Testis (tissue), 3 donors: ENCODE data around the gene TNS3. TPM values are rescaled to one million over a fixed set of nuclear protein-coding genes. Genes with fewer than 3 reads are reported as not detected.

Source experiments
- DNase-seq: peaks from one replicate; pipeline ENCODE4 v3.0.0-alpha.2; 2019
- H3K27ac ChIP-seq, 2 donors: fragments of 200-600 bp; sonication (generic); one replicate each; pipeline ENCODE4 v1.5.1; 2019
- H3K27me3 ChIP-seq: fragments of 200-600 bp; sonication (generic); one replicate; pipeline ENCODE4 v1.5.1; 2019
- H3K36me3 ChIP-seq: fragments of 200-600 bp; sonication (generic); one replicate; pipeline ENCODE4 v1.5.1; 2017; ENCODE audit warnings: low read depth; ENCODE audit errors: missing control alignments
- H3K4me1 ChIP-seq: fragments of 200-600 bp; sonication (generic); one replicate; pipeline ENCODE4 v1.5.1; 2019
- H3K4me3 ChIP-seq, 2 donors: fragments of 200-600 bp; sonication (generic); one replicate each; pipeline ENCODE4 v1.5.1; 2017 to 2019
- H3K9me3 ChIP-seq: fragments of 200-600 bp; sonication (generic); one replicate; pipeline ENCODE4 v1.5.1; 2017
- POLR2A ChIP-seq: fragments of 450-650 bp; IDR thresholded peaks from one replicate; pipeline ENCODE4 v1.6.1; 2017; ENCODE audit warnings: antibody characterized with exemption, mild to moderate bottlenecking, moderate library complexity
- WGBS, 2 donors: methylation state at CpG; one replicate each; pipeline ENCODE4 v1.1.5; 2018; 5-methylcytosine and 5-hydroxymethylcytosine counted together
- intact Hi-C: fragments of 100-400 bp; cut with DNase I; formaldehyde crosslinking; loops from one replicate; pipeline ENCODE4 v1.15.1; 2023; ENCODE audit warnings: low total_unique reads
- polyA plus RNA-seq: library from polyadenylated mRNA; stranded (reverse); fragments of 350-450 nt; fragmentation: Illumina TruSeq; extraction: RNeasy Lipid Tissue Mini Kit (QIAGEN cat#74804); gene quantifications from one replicate; pipeline ENCODE4 v1.2.3, GENCODE V29; 2014; ENCODE audit warnings: low read depth, low replicate concordance; ENCODE audit not compliant: insufficient read depth
- total RNA-seq, 2 donors: library from RNA; depleted of rRNA; stranded (reverse); fragments of >200 nt; gene quantifications; one replicate each; pipeline ENCODE4 v1.2.3, GENCODE V29; 2016
- TF ChIP-seq, protein P1 (sequence below), 3 experiments: fragments of 450-650 bp in 2 of 3; fragments of 200-600 bp in 1 of 3; sonication (generic) in 1 of 3; IDR thresholded peaks; one replicate each; pipeline ENCODE4 v1.5.1; 2016 to 2019; ENCODE audit warnings: antibody characterized with exemption in 3 of 3, mild to moderate bottlenecking in 2 of 3, moderate library complexity in 1 of 3

TNS3 gene
- total and polyA plus RNA-seq, 3 donors from 2014 or later = 28.5 to 93.5 (median 60.0) TPM

DNA sequence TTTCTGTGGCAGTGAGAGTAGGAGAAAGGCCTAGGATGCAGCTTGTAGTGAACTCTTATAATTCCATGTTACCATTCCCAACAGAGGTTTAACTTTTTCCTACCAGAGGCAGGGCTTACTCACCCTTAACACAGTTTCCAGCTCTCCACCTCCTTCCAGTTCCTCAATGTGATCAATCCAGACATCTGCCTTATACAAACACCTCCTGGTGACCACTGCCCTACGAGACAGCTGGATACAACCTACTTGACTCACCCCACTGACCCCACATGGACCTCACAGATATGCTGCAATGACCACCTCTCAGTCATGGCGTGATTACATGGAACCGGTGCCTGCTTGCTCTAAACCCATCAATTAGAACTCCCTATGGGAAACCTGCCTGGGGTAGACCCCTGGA, 326.5 kb downstream of the TNS3 start:
- Histone ChIP-seq H3K27me3 (no peaks in the 10 kb centered on the region), H3K4me3 (no peak overlapping the region), H3K36me3 (no peaks in the 10 kb centered on the region), H3K9me3 (no peaks in the 10 kb centered on the region), H3K27ac (no peak overlapping the region), H3K4me1 (peaks cover 9% of the 10 kb centered on the region)
- intact Hi-C loops = no loop called here
- DNase-seq = no peak
- 88 to 93% methylated on average over 3 of the region's 3 CpGs for WGBS, 2 donors
- TF ChIP-seq, protein P1, sequence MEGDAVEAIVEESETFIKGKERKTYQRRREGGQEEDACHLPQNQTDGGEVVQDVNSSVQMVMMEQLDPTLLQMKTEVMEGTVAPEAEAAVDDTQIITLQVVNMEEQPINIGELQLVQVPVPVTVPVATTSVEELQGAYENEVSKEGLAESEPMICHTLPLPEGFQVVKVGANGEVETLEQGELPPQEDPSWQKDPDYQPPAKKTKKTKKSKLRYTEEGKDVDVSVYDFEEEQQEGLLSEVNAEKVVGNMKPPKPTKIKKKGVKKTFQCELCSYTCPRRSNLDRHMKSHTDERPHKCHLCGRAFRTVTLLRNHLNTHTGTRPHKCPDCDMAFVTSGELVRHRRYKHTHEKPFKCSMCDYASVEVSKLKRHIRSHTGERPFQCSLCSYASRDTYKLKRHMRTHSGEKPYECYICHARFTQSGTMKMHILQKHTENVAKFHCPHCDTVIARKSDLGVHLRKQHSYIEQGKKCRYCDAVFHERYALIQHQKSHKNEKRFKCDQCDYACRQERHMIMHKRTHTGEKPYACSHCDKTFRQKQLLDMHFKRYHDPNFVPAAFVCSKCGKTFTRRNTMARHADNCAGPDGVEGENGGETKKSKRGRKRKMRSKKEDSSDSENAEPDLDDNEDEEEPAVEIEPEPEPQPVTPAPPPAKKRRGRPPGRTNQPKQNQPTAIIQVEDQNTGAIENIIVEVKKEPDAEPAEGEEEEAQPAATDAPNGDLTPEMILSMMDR (IDR thresholded peaks at IDR 0.05) = no peak

DNA sequence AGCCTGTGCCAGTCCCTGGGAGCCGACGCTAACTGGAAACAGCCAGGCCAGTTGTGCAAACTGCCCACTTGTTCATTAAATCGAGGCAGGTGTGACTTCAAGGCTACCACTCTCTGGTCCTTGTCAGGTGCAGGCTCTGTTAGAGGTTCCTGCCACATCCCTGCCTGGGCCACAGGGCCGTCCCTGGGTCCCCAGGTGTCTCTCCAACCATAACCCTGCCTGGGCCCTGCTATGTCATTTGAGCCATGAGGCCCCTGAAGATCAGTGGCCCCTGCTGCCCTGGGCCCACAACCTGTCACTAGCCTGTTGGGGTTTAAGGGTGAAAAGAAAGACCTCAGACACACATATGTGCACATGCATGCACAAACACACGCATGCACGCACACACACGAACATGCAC, 326.9 kb downstream of the TNS3 start:
- WGBS, 2 donors = 55 to 77% methylated on average over 6 to 7 of the region's 7 CpGs
- Histone ChIP-seq H3K4me3 (no peak overlapping the region), H3K9me3 (no peaks in the 10 kb centered on the region), H3K27ac (peak overlapping the region; percentile 85 to 90), H3K27me3 (no peaks in the 10 kb centered on the region), H3K4me1 (peaks cover 9% of the 10 kb centered on the region), H3K36me3 (no peaks in the 10 kb centered on the region)
- DNase-seq = no peak
- intact Hi-C loops = no loop called here
- TF ChIP-seq, protein P1 (IDR thresholded peaks at IDR 0.05) = no peak
- TF ChIP-seq POLR2A = no peak

DNA sequence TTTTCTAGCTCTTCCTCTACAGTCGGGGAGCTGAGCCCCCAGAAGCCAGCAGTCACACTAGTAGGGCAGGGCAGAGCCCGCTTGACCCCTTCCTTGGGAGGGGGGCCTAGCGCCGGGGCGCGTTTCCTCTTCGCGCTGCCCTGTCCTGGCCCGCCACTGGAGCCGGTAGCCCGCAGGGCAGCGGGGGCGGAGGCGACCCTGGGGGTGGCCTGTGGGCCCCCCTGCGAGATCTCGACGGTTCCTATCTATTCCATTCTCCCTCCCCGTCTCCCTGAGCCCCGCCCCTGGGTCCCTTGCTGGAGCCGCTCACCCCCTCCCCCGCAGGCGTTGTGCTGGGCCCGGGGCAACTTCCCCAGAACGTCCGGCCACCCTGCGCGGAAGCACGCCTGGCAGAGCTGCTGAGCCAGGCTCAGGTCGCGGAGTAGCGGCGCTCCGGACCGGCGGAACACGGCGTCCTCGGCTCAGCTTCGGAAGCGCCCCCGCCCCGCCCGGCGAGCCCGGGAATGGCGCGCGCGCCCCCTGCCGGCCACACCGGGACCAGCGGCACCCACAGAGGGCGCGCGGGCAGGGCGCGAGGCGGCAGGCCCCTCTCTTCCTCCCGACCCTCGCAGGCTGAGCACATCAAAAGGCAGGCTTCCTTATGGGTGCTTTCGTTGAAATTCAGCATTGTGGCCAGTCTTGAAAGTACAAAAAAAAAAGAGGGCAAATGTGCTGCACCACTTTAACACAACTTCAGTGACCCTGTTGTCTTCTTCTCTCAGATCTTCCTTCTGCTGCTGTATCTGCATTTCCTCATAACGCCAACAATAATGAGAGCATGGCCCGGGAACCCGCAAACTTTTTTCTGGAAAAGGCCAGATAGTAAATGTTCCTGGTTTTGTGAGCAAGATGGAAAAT, 327.6 kb downstream of the TNS3 start:
- Histone ChIP-seq H3K36me3 (no peaks in the 10 kb centered on the region), H3K27ac (peak overlapping the region; percentile 85 to 90), H3K4me3 (peak overlapping the region; percentile 61 to 66), H3K27me3 (no peaks in the 10 kb centered on the region), H3K9me3 (no peaks in the 10 kb centered on the region), H3K4me1 (peaks cover 9% of the 10 kb centered on the region)
- WGBS, 2 donors = 1 to 6% methylated on average over 10 to 42 of the region's 64 CpGs
- intact Hi-C loops = no loop called here
- peak; percentile 88 for DNase-seq
- TF ChIP-seq, protein P1 (IDR thresholded peaks at IDR 0.05) = peak; percentile 96 to 98 (median 97)
- TF ChIP-seq POLR2A = no peak

DNA sequence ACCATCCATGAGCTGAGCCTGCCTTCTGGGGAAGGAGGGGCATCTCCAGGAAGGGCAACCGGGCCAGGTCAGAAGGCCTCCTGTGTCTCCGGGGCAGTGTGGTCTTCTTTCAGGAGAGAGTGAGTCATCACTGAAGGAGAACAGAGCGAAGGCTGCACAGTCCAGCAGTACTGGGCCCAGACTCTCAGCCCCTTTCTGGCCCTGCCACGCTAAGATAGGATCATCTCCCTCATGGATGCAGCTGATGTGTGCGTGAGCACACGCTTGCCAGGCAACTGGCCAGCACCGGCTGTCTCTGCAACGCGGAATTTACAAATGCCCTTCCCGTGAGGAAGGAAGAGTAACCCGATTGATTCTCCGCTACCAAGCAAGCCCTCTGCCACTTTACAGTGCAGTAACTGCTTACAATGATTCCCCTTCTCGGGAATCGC, 328.2 kb downstream of the TNS3 start:
- Histone ChIP-seq H3K27me3 (no peaks in the 10 kb centered on the region), H3K4me3 (peak overlapping the region; percentile 61 to 66), H3K9me3 (no peaks in the 10 kb centered on the region), H3K4me1 (peaks cover 9% of the 10 kb centered on the region), H3K36me3 (no peaks in the 10 kb centered on the region), H3K27ac (peak overlapping the region; percentile 85 to 90)
- DNase-seq = peak; percentile 49
- WGBS, 2 donors = 4 to 9% methylated on average over 12 to 14 of the region's 14 CpGs
- TF ChIP-seq POLR2A = no peak
- TF ChIP-seq, protein P1 (IDR thresholded peaks at IDR 0.05) = no peak
- intact Hi-C loops = no loop called here
